PC-3 (cell line): Measurements from ENCODE around the gene NEK4.

ENCODE experiments used
- CTCF ChIP-seq: fragments of 300-600 bp; sonication (generic); conservative IDR thresholded peaks from 2 replicates; pipeline ENCODE4 v1.5.1; 2017; ENCODE audit warnings: antibody characterized with exemption, low read depth, mild to moderate bottlenecking, low read length
- EZH2 ChIP-seq: fragments of 300-600 bp; sonication (generic); IDR thresholded peaks from one replicate; pipeline ENCODE4 v1.6.1; 2017; ENCODE audit warnings: antibody characterized with exemption, mild to moderate bottlenecking, low read length; ENCODE audit not compliant: unreplicated experiment

- TF ChIP-seq EZH2 (no peak), CTCF (no peak)
Measured at GRCh38 chr3:52789746-52790040, 19.0 kb upstream of the NEK4 start.
